ENCODE data around the gene LRRC75A. TPM values are rescaled to one million over a fixed set of nuclear protein-coding genes. Genes with fewer than 3 reads are reported as not detected.

LRRC75A gene
- total and polyA plus RNA-seq, 2 of the 13 experiments (the other 11 are each of a cell fraction or from before 2014, with no cell fraction given): 0.03 TPM; not detected in 1

DNA sequence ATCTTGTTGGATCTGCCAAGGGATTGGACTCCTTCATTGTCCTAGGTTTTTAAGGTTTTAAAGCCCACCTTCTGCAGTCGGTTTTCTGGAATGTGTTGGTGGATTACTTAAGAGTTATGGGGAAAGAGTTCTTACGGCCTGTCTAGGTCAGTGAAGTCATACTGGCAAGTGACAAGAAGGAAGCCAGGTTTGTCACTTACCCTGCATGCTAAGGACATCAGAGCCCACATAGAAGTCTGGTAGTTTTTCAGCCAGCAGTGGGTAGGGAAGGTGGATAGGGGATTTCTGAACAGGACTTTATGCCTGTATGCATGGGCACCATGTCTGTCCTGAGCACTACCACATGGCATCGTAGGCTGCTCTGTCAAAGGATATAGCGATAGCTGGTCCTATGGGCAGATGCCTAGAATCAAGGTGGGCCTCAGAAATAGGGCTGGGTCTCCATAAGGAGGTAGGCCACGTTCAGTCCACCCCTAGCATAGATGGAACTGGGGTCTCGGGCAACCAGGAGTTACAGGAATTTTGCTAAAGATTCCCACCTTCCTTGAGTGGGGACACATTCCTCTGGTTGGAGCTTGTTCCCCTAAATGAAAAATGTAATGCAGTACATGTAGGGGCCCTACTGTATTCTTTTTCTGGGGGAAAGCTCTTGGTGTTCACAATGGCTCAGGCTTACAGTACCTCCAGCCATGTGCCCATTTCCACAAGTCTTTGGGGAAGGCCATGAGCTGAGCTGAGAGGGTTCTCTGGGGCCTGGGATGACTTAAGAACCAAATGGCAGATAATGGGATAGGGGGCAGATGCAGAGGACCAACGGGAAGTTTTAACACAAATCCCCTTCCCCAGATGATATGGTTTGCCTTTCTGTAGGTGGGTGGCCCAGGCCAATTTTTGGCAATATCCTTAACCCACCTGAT is 49.1 kb downstream of the LRRC75A start (continued):
- 0 out of 2 replicates have a peak, but pooled peaks have one; percentile 8 for TF ChIP-seq HMGXB3 (CRISPR knock-in tag; IDR thresholded peaks at IDR 0.05; ENCODE audit: borderline replicate concordance)
- 0 out of 2 replicates have a peak, but pooled peaks have one; percentile 23 for TF ChIP-seq CBX5 (CRISPR knock-in tag; IDR thresholded peaks at IDR 0.05; ENCODE audit: borderline replicate concordance)
- no peak for TF ChIP-seq ZNF550 (CRISPR knock-in tag; IDR thresholded peaks at IDR 0.05; ENCODE audit: borderline replicate concordance)
- TF ChIP-seq ISL2 (CRISPR knock-in tag; IDR thresholded peaks at IDR 0.05): no peak
- no peak for TF ChIP-seq ZNF24 (IDR thresholded peaks at IDR 0.05)
- peak; percentile 40; the same call in 1 of the 2 replicates for TF ChIP-seq PAF1 (CRISPR knock-in tag; IDR thresholded peaks at IDR 0.05)
- TF ChIP-seq, protein P1, sequence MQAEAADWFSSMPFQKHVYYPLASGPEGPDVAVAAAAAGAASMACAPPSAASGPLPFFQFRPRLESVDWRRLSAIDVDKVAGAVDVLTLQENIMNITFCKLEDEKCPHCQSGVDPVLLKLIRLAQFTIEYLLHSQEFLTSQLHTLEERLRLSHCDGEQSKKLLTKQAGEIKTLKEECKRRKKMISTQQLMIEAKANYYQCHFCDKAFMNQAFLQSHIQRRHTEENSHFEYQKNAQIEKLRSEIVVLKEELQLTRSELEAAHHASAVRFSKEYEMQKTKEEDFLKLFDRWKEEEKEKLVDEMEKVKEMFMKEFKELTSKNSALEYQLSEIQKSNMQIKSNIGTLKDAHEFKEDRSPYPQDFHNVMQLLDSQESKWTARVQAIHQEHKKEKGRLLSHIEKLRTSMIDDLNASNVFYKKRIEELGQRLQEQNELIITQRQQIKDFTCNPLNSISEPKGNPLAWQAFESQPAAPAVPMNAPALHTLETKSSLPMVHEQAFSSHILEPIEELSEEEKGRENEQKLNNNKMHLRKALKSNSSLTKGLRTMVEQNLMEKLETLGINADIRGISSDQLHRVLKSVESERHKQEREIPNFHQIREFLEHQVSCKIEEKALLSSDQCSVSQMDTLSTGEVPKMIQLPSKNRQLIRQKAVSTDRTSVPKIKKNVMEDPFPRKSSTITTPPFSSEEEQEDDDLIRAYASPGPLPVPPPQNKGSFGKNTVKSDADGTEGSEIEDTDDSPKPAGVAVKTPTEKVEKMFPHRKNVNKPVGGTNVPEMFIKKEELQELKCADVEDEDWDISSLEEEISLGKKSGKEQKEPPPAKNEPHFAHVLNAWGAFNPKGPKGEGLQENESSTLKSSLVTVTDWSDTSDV (CRISPR knock-in tag; IDR thresholded peaks at IDR 0.05): no peak
- no peak for TF ChIP-seq HDAC2 (CRISPR knock-in tag; IDR thresholded peaks at IDR 0.05)
- TF ChIP-seq FOXK1 (CRISPR knock-in tag; IDR thresholded peaks at IDR 0.05; ENCODE audit: borderline replicate concordance, low read depth): no peak
- TF ChIP-seq REXO4 (CRISPR knock-in tag; IDR thresholded peaks at IDR 0.05; ENCODE audit: borderline replicate concordance): no peak
- TF ChIP-seq FOXA3 (CRISPR knock-in tag; IDR thresholded peaks at IDR 0.05): no peak
- 0 out of 2 replicates have a peak, but pooled peaks have one; percentile 39 for TF ChIP-seq ZBTB34 (CRISPR knock-in tag; IDR thresholded peaks at IDR 0.05)
- TF ChIP-seq MEF2D (CRISPR knock-in tag; IDR thresholded peaks at IDR 0.05): 0 out of 2 replicates have a peak, but pooled peaks have one; percentile 24
- TF ChIP-seq RBFOX2 (IDR thresholded peaks at IDR 0.05; ENCODE audit: low read depth, low read length): peak; percentile 46
- peak; percentile 47; the same call in 1 of the 2 replicates for TF ChIP-seq IRX3 (CRISPR knock-in tag; IDR thresholded peaks at IDR 0.05; ENCODE audit: borderline replicate concordance, low read depth)
- TF ChIP-seq ZNF766 (CRISPR knock-in tag; IDR thresholded peaks at IDR 0.05; ENCODE audit: borderline replicate concordance): 0 out of 2 replicates have a peak, but pooled peaks have one; percentile 19
- peak; percentile 98 for TF ChIP-seq RBM22 (optimal IDR thresholded peaks at IDR 0.05; ENCODE audit: low read length)
- TF ChIP-seq ZNF75D (CRISPR knock-in tag; IDR thresholded peaks at IDR 0.05; ENCODE audit: borderline replicate concordance): no peak
- TF ChIP-seq ZNF616 (CRISPR knock-in tag; IDR thresholded peaks at IDR 0.05; ENCODE audit: low read depth): 0 out of 2 replicates have a peak, but pooled peaks have one; percentile 22
- no peak for TF ChIP-seq ZFP41 (CRISPR knock-in tag; IDR thresholded peaks at IDR 0.05; ENCODE audit: borderline replicate concordance)
